Ovary (tissue), 3 donors: ENCODE data around the gene IL15.

Source experiments
- EP300 ChIP-seq: sonication (generic); formaldehyde crosslinking; IDR thresholded peaks from one replicate; pipeline ENCODE4 v1.6.1; 2017; ENCODE audit warnings: antibody characterized with exemption
- TF ChIP-seq, protein P1 (sequence below), 3 donors: fragments of 450-650 bp in 2 of 3; fragments of 200-600 bp in 1 of 3; IDR thresholded peaks; one replicate each; pipeline versions ENCODE4 v1.5.1 to v1.8.0; 2016 to 2022; ENCODE audit warnings: antibody characterized with exemption in 3 of 3, mild to moderate bottlenecking in 1 of 3
- donor health status: DM: no; HTN: no; CAD: no.

DNA sequence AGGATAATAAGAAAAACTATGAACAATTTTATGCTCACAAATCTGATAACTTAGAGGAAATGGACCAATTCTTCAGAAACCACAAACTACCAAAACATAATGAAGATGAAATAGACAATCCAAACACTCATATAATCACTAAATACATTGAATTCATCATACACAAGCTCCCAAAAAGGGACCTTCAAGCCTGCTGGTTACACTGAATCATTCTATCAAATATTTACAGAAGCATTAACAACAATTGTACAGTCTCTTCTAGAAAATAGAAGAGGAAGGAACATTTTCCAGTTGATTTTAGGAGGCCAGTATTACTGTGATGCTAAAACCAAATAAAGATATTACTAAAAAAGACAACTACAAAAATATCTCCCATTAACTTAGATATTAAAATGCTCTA lies 88.3 kb downstream of the IL15 start:
- TF ChIP-seq, protein P1, sequence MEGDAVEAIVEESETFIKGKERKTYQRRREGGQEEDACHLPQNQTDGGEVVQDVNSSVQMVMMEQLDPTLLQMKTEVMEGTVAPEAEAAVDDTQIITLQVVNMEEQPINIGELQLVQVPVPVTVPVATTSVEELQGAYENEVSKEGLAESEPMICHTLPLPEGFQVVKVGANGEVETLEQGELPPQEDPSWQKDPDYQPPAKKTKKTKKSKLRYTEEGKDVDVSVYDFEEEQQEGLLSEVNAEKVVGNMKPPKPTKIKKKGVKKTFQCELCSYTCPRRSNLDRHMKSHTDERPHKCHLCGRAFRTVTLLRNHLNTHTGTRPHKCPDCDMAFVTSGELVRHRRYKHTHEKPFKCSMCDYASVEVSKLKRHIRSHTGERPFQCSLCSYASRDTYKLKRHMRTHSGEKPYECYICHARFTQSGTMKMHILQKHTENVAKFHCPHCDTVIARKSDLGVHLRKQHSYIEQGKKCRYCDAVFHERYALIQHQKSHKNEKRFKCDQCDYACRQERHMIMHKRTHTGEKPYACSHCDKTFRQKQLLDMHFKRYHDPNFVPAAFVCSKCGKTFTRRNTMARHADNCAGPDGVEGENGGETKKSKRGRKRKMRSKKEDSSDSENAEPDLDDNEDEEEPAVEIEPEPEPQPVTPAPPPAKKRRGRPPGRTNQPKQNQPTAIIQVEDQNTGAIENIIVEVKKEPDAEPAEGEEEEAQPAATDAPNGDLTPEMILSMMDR (IDR thresholded peaks at IDR 0.05) = no peak
- TF ChIP-seq EP300 = no peak
